ENCODE results near the gene SLC12A5.

Gene SLC12A5

DNA sequence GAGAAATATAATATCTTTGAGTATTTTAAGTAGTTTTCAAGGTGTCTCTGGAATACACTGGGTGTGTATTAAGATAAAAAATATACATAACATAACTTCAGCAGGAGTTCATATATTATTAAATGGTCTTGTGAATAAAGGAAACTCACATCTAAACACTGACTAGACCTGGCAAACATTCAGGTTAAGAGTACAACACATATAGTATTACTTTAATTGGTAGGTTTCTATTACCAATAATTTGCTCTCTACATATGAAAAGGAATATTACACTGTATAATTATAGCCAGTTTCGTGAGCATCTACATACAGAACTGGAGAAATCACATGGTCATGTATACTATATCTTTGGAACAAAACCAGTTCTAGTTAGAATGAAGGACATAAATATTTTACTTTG, 52.1 kb downstream of the SLC12A5 start (continued):
- TF ChIP-seq ZNF433 (tag by site-specific recombination; IDR thresholded peaks at IDR 0.05; ENCODE audit: low read depth) (no peak), SP7 (tag by site-specific recombination; IDR thresholded peaks at IDR 0.05) (peak; percentile 99), ZNF366 (tag by site-specific recombination; conservative IDR thresholded peaks at IDR 0.05) (no peak), SETDB1 (IDR thresholded peaks at IDR 0.05; ENCODE audit: insufficient read length, low read length) (no peak), GLIS2 (tag by site-specific recombination; IDR thresholded peaks at IDR 0.05) (no peak)
- TF ChIP-seq, protein P1, sequence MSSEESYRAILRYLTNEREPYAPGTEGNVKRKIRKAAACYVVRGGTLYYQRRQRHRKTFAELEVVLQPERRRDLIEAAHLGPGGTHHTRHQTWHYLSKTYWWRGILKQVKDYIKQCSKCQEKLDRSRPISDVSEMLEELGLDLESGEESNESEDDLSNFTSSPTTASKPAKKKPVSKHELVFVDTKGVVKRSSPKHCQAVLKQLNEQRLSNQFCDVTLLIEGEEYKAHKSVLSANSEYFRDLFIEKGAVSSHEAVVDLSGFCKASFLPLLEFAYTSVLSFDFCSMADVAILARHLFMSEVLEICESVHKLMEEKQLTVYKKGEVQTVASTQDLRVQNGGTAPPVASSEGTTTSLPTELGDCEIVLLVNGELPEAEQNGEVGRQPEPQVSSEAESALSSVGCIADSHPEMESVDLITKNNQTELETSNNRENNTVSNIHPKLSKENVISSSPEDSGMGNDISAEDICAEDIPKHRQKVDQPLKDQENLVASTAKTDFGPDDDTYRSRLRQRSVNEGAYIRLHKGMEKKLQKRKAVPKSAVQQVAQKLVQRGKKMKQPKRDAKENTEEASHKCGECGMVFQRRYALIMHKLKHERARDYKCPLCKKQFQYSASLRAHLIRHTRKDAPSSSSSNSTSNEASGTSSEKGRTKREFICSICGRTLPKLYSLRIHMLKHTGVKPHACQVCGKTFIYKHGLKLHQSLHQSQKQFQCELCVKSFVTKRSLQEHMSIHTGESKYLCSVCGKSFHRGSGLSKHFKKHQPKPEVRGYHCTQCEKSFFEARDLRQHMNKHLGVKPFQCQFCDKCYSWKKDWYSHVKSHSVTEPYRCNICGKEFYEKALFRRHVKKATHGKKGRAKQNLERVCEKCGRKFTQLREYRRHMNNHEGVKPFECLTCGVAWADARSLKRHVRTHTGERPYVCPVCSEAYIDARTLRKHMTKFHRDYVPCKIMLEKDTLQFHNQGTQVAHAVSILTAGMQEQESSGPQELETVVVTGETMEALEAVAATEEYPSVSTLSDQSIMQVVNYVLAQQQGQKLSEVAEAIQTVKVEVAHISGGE (tag by site-specific recombination; conservative IDR thresholded peaks at IDR 0.05; ENCODE audit: low read depth): no peak

DNA sequence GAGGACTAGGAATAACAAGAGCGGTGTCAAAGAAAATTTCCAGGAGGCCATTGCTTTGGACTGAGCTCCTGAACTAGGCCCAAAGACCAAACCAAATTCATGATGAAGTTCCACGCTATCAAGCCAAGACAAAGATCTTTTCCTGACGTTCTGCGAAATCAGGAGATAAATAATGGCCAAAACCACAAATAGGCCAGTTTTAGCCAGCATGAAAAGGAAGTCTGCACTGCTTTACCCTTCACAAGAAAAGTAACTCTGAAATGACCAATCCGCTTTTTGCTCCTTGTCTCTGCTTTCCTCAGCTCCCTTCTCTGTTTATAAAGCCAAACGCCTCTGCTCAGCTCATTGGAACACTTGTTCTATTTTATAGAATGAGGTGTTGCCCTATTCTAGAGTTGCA, 54.1 kb downstream of the SLC12A5 start:
- POLR2A ChIA-PET: no interaction called here
- H3K9me3 ChIP-seq (ENCODE audit: control insufficient read depth, insufficient read depth, low read depth, low read length): no peaks in the 10 kb centered on the region
- H3K36me3 ChIP-seq (ENCODE audit: control insufficient read depth in 2 of 2, insufficient read depth in 1 of 2, low read length in 2 of 2): peaks cover 0 to 16% of the 10 kb centered on the region in 2 experiments; a peak in 2 of 3 replicates
- CTCF ChIA-PET: interaction anchor here (0.8 to 2.5 kb wide), 4 partner anchors 17 to 266 kb away, joined by 3 to 18 read pairs (median 6); no protein-coding TSS in a partner anchor
- peaks cover 28% of the 10 kb centered on the region for H3K4me1 ChIP-seq (ENCODE audit: control insufficient read depth, insufficient read depth, low read length)
- H3K27ac ChIP-seq (ENCODE audit: extremely low read depth, low read depth, low read length): no peak overlapping the region
- TF ChIP-seq FEZF1 (tag by site-specific recombination; IDR thresholded peaks at IDR 0.05) (peak; percentile 56; the same call in 1 of the 2 replicates), ZBTB21 (tag by site-specific recombination; IDR thresholded peaks at IDR 0.05) (no peak)
- no peak overlapping the region for H3K4me3 ChIP-seq (ENCODE audit: low read depth, low read length)

DNA sequence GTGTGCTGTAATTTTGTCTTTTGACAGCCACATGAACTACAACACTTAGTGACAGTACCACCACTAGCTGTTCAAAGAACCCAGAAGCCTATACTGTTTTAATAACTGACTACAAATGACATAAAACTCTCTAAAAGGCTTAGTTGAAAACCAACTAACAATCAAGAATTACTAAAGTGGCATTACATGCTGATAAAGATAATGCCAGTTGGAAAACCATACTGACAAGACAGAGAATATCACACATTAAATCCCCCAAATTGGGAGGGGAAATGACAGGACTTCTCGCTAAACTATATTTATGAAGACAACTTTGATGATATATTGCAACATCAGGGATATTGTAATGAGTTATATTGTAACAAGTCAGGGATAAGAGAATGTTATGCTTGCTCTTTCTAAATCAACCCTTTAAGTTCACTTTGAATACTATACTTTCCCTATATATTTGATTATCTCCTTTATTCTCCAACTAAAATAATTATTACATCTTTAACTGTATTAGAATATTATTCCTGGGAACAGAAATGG, 54.6 kb downstream of the SLC12A5 start:
- Histone ChIP-seq H3K9me3 (ENCODE audit: control insufficient read depth, insufficient read depth, low read depth, low read length) (no peaks in the 10 kb centered on the region), H3K36me3 (ENCODE audit: control insufficient read depth in 2 of 2, insufficient read depth in 1 of 2, low read length in 2 of 2) (peaks cover 0 to 11% of the 10 kb centered on the region in 2 experiments; a peak in 2 of 3 replicates), H3K4me1 (ENCODE audit: control insufficient read depth, insufficient read depth, low read length) (peaks cover 30% of the 10 kb centered on the region), H3K4me3 (ENCODE audit: low read depth, low read length) (no peak overlapping the region), H3K27ac (ENCODE audit: extremely low read depth, low read depth, low read length) (no peak overlapping the region)
- CTCF ChIA-PET: interaction anchor here (0.8 to 2.5 kb wide), 5 partner anchors 17 to 265 kb away, joined by 3 to 18 read pairs (median 5); no protein-coding TSS in a partner anchor
- POLR2A ChIA-PET: no interaction called here
- TF ChIP-seq OSR2 (tag by site-specific recombination; IDR thresholded peaks at IDR 0.05) (peak; percentile 34; the same call in 1 of the 2 replicates), GLIS2 (tag by site-specific recombination; IDR thresholded peaks at IDR 0.05) (no peak), SP7 (tag by site-specific recombination; IDR thresholded peaks at IDR 0.05) (peak; percentile 98)
- TF ChIP-seq, protein P2, sequence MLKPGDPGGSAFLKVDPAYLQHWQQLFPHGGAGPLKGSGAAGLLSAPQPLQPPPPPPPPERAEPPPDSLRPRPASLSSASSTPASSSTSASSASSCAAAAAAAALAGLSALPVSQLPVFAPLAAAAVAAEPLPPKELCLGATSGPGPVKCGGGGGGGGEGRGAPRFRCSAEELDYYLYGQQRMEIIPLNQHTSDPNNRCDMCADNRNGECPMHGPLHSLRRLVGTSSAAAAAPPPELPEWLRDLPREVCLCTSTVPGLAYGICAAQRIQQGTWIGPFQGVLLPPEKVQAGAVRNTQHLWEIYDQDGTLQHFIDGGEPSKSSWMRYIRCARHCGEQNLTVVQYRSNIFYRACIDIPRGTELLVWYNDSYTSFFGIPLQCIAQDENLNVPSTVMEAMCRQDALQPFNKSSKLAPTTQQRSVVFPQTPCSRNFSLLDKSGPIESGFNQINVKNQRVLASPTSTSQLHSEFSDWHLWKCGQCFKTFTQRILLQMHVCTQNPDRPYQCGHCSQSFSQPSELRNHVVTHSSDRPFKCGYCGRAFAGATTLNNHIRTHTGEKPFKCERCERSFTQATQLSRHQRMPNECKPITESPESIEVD (tag by site-specific recombination; IDR thresholded peaks at IDR 0.05): peak; percentile 78

DNA sequence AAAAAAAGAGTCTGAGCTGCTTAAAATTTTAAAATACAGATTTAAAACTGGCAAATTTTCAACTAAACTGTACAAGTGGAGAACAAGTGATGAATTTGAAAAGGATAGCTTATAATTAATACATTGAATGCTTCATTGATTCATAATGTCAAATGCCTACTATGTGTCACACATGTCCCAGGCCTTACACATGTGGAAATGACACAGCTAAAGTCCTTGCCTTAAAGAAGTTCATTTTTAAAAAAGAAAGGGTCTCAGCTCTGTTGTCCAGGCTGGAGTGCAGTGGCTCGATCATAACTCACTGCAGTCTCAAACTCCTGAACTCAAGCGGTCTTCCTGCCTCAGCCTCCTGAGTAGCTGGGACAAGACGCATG, 55.8 kb downstream of the SLC12A5 start:
- CTCF ChIA-PET: interaction anchor here (0.6 to 2.5 kb wide), 9 partner anchors 8 to 345 kb away, joined by 3 to 18 read pairs (median 3); no protein-coding TSS in a partner anchor
- no peaks in the 10 kb centered on the region for H3K36me3 ChIP-seq (ENCODE audit: control insufficient read depth in 2 of 2, insufficient read depth in 1 of 2, low read length in 2 of 2)
- no peak overlapping the region for H3K27ac ChIP-seq (ENCODE audit: extremely low read depth, low read depth, low read length)
- peaks cover 30% of the 10 kb centered on the region for H3K4me1 ChIP-seq (ENCODE audit: control insufficient read depth, insufficient read depth, low read length)
- POLR2A ChIA-PET: no interaction called here
- no peaks in the 10 kb centered on the region for H3K9me3 ChIP-seq (ENCODE audit: control insufficient read depth, insufficient read depth, low read depth, low read length)
- no peak overlapping the region for H3K4me3 ChIP-seq (ENCODE audit: low read depth, low read length)
- TF ChIP-seq, protein P3, sequence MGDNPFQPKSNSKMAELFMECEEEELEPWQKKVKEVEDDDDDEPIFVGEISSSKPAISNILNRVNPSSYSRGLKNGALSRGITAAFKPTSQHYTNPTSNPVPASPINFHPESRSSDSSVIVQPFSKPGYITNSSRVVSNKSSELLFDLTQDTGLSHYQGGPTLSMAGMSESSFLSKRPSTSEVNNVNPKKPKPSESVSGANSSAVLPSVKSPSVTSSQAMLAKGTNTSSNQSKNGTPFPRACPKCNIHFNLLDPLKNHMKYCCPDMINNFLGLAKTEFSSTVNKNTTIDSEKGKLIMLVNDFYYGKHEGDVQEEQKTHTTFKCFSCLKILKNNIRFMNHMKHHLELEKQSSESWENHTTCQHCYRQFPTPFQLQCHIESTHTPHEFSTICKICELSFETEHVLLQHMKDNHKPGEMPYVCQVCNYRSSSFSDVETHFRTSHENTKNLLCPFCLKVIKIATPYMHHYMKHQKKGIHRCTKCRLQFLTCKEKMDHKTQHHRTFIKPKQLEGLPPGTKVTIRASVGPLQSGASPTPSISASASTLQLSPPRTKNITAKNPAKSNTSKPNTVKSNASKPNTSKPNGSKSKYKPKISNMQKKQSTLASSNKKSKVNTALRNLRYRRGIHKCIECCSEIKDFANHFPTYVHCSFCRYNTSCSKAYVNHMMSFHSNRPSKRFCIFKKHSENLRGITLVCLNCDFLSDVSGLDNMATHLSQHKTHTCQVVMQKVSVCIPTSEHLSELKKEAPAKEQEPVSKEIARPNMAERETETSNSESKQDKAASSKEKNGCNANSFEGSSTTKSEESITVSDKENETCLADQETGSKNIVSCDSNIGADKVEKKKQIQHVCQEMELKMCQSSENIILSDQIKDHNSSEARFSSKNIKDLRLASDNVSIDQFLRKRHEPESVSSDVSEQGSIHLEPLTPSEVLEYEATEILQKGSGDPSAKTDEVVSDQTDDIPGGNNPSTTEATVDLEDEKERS (tag by site-specific recombination; IDR thresholded peaks at IDR 0.05): no peak
- TF ChIP-seq, protein P4, sequence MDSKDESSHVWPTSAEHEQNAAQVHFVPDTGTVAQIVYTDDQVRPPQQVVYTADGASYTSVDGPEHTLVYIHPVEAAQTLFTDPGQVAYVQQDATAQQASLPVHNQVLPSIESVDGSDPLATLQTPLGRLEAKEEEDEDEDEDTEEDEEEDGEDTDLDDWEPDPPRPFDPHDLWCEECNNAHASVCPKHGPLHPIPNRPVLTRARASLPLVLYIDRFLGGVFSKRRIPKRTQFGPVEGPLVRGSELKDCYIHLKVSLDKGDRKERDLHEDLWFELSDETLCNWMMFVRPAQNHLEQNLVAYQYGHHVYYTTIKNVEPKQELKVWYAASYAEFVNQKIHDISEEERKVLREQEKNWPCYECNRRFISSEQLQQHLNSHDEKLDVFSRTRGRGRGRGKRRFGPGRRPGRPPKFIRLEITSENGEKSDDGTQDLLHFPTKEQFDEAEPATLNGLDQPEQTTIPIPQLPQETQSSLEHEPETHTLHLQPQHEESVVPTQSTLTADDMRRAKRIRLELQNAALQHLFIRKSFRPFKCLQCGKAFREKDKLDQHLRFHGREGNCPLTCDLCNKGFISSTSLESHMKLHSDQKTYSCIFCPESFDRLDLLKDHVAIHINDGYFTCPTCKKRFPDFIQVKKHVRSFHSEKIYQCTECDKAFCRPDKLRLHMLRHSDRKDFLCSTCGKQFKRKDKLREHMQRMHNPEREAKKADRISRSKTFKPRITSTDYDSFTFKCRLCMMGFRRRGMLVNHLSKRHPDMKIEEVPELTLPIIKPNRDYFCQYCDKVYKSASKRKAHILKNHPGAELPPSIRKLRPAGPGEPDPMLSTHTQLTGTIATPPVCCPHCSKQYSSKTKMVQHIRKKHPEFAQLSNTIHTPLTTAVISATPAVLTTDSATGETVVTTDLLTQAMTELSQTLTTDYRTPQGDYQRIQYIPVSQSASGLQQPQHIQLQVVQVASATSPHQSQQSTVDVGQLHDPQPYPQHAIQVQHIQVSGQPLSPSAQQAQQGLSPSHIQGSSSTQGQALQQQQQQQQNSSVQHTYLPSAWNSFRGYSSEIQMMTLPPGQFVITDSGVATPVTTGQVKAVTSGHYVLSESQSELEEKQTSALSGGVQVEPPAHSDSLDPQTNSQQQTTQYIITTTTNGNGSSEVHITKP (tag by site-specific recombination; IDR thresholded peaks at IDR 0.05): no peak
- TF ChIP-seq, protein P5, sequence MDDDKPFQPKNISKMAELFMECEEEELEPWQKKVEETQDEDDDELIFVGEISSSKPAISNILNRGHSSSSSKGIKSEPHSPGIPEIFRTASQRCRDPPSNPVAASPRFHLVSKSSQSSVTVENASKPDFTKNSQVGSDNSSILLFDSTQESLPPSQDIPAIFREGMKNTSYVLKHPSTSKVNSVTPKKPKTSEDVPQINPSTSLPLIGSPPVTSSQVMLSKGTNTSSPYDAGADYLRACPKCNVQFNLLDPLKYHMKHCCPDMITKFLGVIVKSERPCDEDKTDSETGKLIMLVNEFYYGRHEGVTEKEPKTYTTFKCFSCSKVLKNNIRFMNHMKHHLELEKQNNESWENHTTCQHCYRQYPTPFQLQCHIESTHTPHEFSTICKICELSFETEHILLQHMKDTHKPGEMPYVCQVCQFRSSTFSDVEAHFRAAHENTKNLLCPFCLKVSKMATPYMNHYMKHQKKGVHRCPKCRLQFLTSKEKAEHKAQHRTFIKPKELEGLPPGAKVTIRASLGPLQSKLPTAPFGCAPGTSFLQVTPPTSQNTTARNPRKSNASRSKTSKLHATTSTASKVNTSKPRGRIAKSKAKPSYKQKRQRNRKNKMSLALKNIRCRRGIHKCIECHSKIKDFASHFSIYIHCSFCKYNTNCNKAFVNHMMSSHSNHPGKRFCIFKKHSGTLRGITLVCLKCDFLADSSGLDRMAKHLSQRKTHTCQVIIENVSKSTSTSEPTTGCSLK (tag by site-specific recombination; IDR thresholded peaks at IDR 0.05): no peak
- TF ChIP-seq ZNF132 (tag by site-specific recombination; IDR thresholded peaks at IDR 0.05; ENCODE audit: borderline replicate concordance): no peak
